Spinal cord (tissue), 10 donors: ENCODE results near the gene PUS1. TPM values are rescaled to one million over a fixed set of nuclear protein-coding genes. Genes with fewer than 3 reads are reported as not detected.

Source experiments
- DNase-seq, 6 donors: peaks; one replicate each; pipeline versions ENCODE4 v3.0.0 to v3.0.0-alpha.2; 2013 to 2015; ENCODE audit warnings: low spot score in 6 of 6, low read depth in 4 of 6
- H3K27ac ChIP-seq: one replicate; pipeline ENCODE4 v1.5.1; 2013; ENCODE audit warnings: low read depth, low read length, control low read depth
- H3K27me3 ChIP-seq: one replicate; pipeline ENCODE4 v1.6.1; 2013; ENCODE audit warnings: low read length; ENCODE audit not compliant: control insufficient read depth, insufficient read depth
- H3K36me3 ChIP-seq: one replicate; pipeline ENCODE4 v1.6.1; 2013; ENCODE audit warnings: low read length; ENCODE audit not compliant: control insufficient read depth, insufficient read depth
- H3K4me1 ChIP-seq: one replicate; pipeline ENCODE4 v1.6.1; 2013; ENCODE audit warnings: low read length; ENCODE audit not compliant: control insufficient read depth, insufficient read depth
- H3K4me3 ChIP-seq: one replicate; pipeline ENCODE4 v1.5.1; 2013; ENCODE audit warnings: low read depth, low read length, control low read depth
- H3K9me3 ChIP-seq: one replicate; pipeline ENCODE4 v1.6.1; 2013; ENCODE audit warnings: low read length; ENCODE audit not compliant: control insufficient read depth, insufficient read depth
- WGBS: methylation state at CpG from one replicate; pipeline ENCODE4 v1.1.5; 2013; ENCODE audit warnings: missing lambda C conversion rate; ENCODE audit not compliant: insufficient coverage; 5-methylcytosine and 5-hydroxymethylcytosine counted together
- polyA plus RNA-seq, 2 donors: library from polyadenylated mRNA; unstranded; fragments of 120-200 nt; gene quantifications; one replicate each; pipeline ENCODE4 v1.2.1, GENCODE V29; 2013; ENCODE audit not compliant: insufficient read length in 2 of 2
- total RNA-seq, 2 donors: library from RNA; depleted of rRNA in 1 of 2; stranded (reverse); fragments of 120-200 nt in 1 of 2; fragments of >200 nt in 1 of 2; gene quantifications; one replicate each; pipeline versions ENCODE4 v1.2.3 to v1.2.4, GENCODE V29; 2013 to 2014
- donor health status: healthy.

Gene PUS1
- total and polyA plus RNA-seq, 4 donors: 5.9 to 23.1 (median 9.4) TPM

DNA sequence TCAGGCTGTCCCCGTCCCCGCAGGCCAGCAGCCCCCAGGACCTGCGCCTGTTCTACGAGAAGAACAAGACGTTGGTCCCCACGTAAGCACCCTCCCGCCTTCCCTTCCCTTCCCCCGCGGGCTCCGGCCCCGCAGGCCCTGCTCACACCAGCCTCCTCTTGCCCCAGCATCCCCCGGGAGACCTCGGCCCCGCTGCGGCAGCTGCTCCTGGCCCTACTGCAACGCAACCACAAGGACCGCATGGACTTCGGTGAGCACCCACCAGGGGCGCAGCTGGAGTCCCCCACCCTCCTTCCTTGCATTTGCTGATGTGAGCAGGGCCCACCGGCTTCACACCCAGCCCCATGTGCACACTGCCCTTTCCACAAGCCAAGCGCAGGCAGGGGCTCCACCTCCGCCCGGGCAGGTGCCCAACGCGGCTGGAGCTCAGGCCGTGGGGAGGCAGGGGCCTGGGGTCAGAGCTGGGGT is 19.3 kb upstream of the PUS1 start:
- Histone ChIP-seq H3K27ac (no peak overlapping the region), H3K9me3 (no peaks in the 10 kb centered on the region), H3K27me3 (no peaks in the 10 kb centered on the region), H3K36me3 (peaks cover 97% of the 10 kb centered on the region), H3K4me1 (peaks cover 12% of the 10 kb centered on the region), H3K4me3 (no peak overlapping the region)
- WGBS: 93% methylated on average over 26 of the region's 26 CpGs
- DNase-seq: no peak

DNA sequence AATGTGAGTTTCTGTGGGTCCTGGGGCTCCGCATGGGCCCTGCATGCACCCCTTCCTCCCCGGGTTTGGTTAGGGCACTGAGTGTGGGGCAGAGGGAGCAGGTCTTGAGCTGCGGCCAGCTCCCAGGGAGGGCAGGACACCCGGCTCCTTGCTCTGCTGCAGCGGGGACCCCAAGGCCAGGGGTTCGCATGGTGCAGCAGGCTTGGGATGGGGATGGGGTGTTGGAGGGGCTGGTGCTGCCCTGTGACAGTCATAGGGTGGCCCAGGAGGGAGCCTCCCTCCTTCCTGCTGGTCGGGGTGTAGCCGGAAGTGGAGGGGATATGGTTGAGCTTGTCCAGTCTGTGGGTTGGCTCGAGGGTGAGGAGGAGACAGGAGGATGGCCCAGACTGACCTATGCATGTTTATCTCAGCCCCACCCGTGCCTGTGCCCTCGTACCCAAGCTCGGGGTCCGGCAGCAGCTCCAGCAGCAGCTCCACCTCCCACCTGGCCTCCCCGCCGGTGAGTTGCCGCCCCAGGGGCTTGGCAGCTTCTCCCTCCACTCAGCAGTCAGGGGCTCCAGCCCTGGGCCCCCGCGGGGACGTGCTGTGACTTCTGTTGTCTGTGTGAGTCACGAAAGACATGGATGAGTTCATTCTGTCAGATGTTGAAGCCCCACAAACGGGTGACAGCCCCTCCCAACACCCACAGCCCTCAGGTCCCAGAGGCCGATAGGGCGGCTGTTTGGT is 18.6 kb upstream of the PUS1 start:
- no peak for DNase-seq
- H3K36me3 ChIP-seq: peaks cover 97% of the 10 kb centered on the region
- H3K4me1 ChIP-seq: peaks cover 12% of the 10 kb centered on the region
- no peaks in the 10 kb centered on the region for H3K27me3 ChIP-seq
- 86% methylated on average over 18 of the region's 23 CpGs for WGBS
- no peak overlapping the region for H3K4me3 ChIP-seq
- H3K27ac ChIP-seq: no peak overlapping the region
- no peaks in the 10 kb centered on the region for H3K9me3 ChIP-seq

DNA sequence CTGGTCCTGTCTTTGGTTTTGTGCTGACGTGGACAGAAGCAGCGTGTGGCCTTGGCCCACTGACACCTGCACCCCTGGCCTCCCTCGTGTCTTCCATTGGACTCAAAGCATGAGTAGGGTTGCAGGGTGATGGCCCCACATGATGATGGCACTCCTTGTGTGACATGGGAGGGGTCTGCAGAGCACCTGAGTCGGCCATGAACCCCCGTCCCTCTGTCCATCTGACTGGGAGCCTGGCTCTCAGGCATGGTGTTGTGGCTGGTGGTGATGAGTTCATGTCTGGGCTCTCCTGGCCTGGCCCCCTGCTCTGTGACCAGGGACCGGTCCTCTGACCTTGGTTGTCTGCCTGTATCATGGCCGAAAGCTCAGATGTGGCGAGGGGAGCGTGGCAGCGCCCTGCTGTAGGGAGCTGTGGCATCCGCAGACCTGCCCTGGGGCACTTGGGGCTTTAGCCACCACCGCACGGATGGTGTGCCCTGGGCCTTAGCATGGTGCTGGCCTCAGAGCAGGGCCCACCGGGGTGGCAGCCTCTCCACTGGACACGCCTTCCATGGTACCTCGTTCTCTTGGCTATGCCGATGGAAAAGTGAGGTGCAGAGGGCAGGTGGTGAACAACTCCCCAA is 17.9 kb upstream of the PUS1 start:
- Histone ChIP-seq H3K27me3 (no peaks in the 10 kb centered on the region), H3K4me1 (peaks cover 12% of the 10 kb centered on the region), H3K36me3 (peaks cover 98% of the 10 kb centered on the region), H3K27ac (no peak overlapping the region), H3K4me3 (no peak overlapping the region), H3K9me3 (no peaks in the 10 kb centered on the region)
- 94% methylated on average over 17 of the region's 17 CpGs for WGBS
- no peak for DNase-seq

DNA sequence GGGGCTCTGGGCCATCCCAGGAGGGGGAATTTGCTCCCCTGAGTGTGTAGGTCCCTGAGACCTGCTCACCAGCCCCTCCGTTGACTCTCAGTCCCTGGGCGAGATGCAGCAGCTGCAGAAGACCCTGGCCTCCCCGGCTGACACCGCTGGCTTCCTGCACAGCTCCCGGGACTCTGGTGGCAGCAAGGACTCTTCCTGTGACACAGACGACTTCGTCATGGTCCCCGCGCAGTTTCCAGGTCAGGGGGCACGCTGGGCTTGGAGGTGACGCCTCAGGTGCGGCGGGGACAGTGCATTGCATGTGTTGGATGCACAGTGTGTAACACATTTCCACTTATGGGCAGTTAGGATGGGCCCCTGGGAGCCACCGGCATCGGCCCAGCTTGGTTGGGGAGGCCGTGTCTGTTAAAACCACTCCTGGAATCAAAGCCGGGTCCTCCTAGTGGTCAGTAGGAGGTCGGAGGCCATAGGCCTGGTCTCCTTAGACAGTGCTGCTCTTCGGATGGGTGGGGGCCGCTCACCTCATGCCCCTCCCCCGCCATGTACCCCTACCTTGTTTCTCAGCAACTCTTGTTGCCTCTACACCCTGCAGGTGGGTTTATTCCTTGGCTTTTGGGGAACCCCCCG is 17.1 kb upstream of the PUS1 start:
- DNase-seq: no peak
- WGBS: 94% methylated on average over 18 of the region's 22 CpGs
- H3K27me3 ChIP-seq: no peaks in the 10 kb centered on the region
- H3K4me3 ChIP-seq: no peak overlapping the region
- peaks cover 12% of the 10 kb centered on the region for H3K4me1 ChIP-seq
- no peak overlapping the region for H3K27ac ChIP-seq
- H3K9me3 ChIP-seq: no peaks in the 10 kb centered on the region
- H3K36me3 ChIP-seq: peaks cover 100% of the 10 kb centered on the region

DNA sequence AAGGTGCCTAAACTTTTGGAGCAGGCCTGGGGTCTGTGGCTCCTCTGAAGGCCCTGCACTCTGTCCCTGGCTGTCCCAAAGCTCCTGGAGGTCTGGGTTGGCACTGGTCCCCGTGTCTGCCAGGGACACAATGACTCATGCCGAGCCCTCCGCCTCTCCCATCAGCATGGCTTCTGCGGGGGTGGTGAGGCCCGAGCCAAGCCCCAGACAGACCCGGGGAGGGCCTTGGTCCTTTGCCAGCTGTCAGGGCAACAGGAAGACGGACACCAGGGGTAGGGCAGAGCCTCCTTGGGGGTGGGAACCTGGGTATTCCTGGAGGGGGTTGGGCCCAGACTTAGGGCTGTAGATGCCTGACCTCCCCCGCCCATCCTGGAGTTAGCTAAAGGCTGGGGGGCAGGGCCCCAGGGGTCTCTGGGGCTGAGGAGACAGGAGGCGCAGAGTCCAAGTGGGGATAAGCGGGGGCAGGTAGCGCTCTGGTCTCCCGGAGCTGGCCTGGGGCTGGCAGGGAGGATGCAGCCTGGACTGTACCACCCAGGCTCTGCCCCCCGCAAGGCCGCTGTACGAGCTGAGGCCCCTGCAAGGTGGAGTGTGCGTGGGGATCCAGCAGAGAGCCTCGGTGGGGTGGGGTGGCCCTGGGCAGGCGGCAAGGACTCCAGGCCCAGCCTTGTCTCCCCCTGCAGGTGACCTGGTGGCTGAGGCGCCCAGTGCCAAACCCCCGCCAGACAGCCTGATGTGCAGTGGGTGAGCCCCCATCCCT is 16.4 kb upstream of the PUS1 start:
- H3K9me3 ChIP-seq: no peaks in the 10 kb centered on the region
- 53% methylated on average over 18 of the region's 20 CpGs for WGBS
- peaks cover 12% of the 10 kb centered on the region for H3K4me1 ChIP-seq
- DNase-seq: peak in 3 of 6 donors; percentile 37 to 76 (median 66)
- H3K27me3 ChIP-seq: no peaks in the 10 kb centered on the region
- no peak overlapping the region for H3K4me3 ChIP-seq
- H3K36me3 ChIP-seq: peaks cover 100% of the 10 kb centered on the region
- H3K27ac ChIP-seq: no peak overlapping the region

DNA sequence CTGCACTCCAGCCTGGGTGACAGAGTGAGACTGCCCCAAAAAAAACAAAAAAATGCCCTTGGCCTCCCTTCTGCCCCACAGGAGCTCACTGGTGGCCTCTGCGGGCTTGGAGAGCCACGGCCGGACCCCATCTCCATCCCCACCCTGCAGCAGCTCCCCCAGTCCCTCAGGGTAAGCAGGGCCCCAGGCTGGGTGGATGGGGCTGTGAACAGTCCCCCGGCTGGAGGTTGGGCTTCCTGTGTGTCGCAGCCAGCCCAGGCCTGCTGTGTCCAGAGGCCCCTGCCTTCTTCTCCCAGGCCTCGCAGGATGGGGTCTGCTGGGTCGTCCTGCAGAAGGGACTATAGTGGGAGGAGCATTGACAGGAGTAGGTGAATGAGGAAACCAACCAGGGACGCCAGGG is 15.4 kb upstream of the PUS1 start:
- H3K4me1 ChIP-seq: peaks cover 12% of the 10 kb centered on the region
- no peaks in the 10 kb centered on the region for H3K9me3 ChIP-seq
- no peaks in the 10 kb centered on the region for H3K27me3 ChIP-seq
- no peak overlapping the region for H3K27ac ChIP-seq
- peaks cover 100% of the 10 kb centered on the region for H3K36me3 ChIP-seq
- H3K4me3 ChIP-seq: no peak overlapping the region
- WGBS: 99% methylated on average over 7 of the region's 8 CpGs
- DNase-seq: no peak

DNA sequence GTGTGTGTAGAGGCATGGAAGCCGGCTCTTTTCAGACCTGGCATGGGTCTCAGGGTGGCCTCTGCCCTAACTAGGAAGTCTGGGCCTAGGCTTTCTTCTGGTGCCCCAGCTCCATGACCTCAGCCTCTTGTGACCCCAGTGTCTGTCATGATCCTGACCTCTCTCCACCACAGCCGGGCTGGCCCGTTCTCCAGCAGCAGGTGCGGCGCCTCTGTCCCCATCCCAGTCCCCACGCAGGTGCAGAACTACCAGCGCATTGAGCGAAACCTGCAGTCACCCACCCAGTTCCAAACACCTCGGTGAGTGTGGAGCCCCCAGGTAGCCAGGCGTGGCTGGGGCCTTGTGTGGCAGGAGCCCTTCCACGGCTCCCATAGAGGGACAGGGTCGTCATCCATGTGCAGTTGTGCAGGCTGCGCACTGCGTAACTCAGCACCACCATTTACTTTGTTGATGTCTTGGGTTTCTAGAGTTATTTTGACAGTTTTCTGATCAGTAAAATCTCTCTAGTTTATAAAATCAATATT is 14.8 kb upstream of the PUS1 start:
- Histone ChIP-seq H3K4me1 (peaks cover 12% of the 10 kb centered on the region), H3K27me3 (no peaks in the 10 kb centered on the region), H3K9me3 (no peaks in the 10 kb centered on the region), H3K4me3 (no peak overlapping the region), H3K27ac (no peak overlapping the region), H3K36me3 (peaks cover 100% of the 10 kb centered on the region)
- 92% methylated on average over 10 of the region's 14 CpGs for WGBS
- no peak for DNase-seq

DNA sequence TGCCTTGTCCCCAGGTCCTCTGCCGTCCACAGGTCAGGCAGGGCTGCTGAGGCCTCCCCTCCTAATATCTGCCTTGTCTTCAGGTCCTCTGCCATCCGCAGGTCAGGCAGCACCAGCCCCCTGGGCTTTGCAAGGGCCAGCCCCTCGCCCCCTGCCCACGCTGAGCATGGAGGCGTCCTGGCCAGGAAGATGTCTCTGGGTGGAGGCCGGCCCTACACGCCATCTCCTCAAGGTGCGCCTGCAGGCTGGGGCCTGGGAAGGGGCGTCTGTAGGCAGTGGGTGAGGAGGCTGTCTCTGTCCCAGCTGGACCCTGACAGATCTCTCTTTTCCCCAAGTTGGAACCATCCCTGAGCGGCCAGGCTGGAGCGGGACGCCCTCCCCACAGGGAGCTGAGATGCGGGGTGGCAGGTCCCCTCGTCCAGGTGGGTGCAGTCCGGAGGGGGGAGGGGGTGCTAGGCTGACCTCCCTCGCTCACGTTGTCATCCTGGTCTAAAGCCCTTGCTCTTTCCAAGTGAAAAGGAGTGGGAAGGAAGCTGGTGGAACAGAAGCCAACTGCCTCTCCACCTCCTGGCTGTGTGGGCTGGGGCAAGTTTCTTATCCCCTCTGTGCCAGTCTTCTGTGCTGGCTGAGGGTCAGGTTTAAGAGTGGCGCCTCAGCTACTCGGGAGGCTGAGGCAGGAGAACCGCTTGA is 13.9 kb upstream of the PUS1 start:
- no peaks in the 10 kb centered on the region for H3K9me3 ChIP-seq
- WGBS: 94% methylated on average over 11 of the region's 20 CpGs
- no peak for DNase-seq
- H3K27ac ChIP-seq: no peak overlapping the region
- H3K4me1 ChIP-seq: peaks cover 12% of the 10 kb centered on the region
- H3K27me3 ChIP-seq: no peaks in the 10 kb centered on the region
- H3K4me3 ChIP-seq: no peak overlapping the region
- H3K36me3 ChIP-seq: peaks cover 100% of the 10 kb centered on the region

DNA sequence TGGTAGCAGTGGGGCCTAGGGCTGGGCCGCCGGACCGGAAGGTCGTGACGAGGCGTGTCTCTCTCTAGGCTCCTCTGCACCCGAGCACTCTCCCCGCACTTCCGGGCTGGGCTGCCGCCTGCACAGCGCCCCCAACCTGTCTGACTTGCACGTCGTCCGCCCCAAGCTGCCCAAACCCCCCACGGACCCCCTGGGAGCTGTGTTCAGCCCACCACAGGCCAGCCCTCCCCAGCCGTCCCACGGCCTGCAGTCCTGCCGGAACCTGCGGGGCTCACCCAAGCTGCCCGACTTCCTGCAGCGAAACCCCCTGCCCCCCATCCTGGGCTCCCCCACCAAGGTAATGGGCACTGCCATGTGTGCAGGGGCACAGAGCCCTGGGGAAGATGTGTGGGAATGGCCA is 13.3 kb upstream of the PUS1 start:
- H3K9me3 ChIP-seq: no peaks in the 10 kb centered on the region
- H3K36me3 ChIP-seq: peaks cover 100% of the 10 kb centered on the region
- H3K4me1 ChIP-seq: peaks cover 12% of the 10 kb centered on the region
- H3K27me3 ChIP-seq: no peaks in the 10 kb centered on the region
- DNase-seq: no peak
- WGBS: 87% methylated on average over 17 of the region's 21 CpGs
- H3K27ac ChIP-seq: no peak overlapping the region
- no peak overlapping the region for H3K4me3 ChIP-seq
